Stimulated activated effector memory CD8-positive, alpha-beta T cell treated with anti-CD3 and anti-CD28 coated beads, Interleukin-12 subunit alpha, Interleukin-12 subunit beta, amount 100 ng/mL, for 72 hours (primary cell): ENCODE data around the gene FLNB.

Experiments used
- ATAC-seq: fragments of 150-1000 bp; cut with Tn5 transposase; 2 replicates; pipeline ENCODE4 v1.10.0; 2021
- DNase-seq, 2 donors: peaks; one replicate each; pipeline ENCODE4 v3.0.0; 2021 to 2022; ENCODE audit warnings: low spot score in 2 of 2
- H3K27ac Mint-ChIP-seq: one replicate; pipeline ENCODE4 v1.8.0; 2022; ENCODE audit warnings: mild to moderate bottlenecking, mixed read lengths
- H3K36me3 Mint-ChIP-seq: one replicate; pipeline ENCODE4 v1.8.0; 2022; ENCODE audit warnings: mild to moderate bottlenecking, mixed read lengths
- H3K4me1 Mint-ChIP-seq: one replicate; pipeline ENCODE4 v1.8.0; 2022; ENCODE audit warnings: mixed read lengths
- H3K4me3 Mint-ChIP-seq: one replicate; pipeline ENCODE4 v1.8.0; 2022; ENCODE audit warnings: mild to moderate bottlenecking, mixed read lengths
- H3K9me3 Mint-ChIP-seq: one replicate; pipeline ENCODE4 v1.8.0; 2022; ENCODE audit warnings: mixed read lengths

Gene FLNB

GRCh38 chr3:58065700-58066167 lies 57.5 kb downstream of the FLNB start:
- H3K36me3 Mint-ChIP-seq = no peaks in the 10 kb centered on the region
- no peak overlapping the region for H3K27ac Mint-ChIP-seq
- ATAC-seq (no peak), DNase-seq (no peak)
- H3K4me3 Mint-ChIP-seq = no peak overlapping the region
- H3K9me3 Mint-ChIP-seq = no peaks in the 10 kb centered on the region
- peaks cover 8% of the 10 kb centered on the region for H3K4me1 Mint-ChIP-seq

- DNase-seq (no peak), ATAC-seq (no peak)
- H3K4me3 Mint-ChIP-seq = no peak overlapping the region
- H3K9me3 Mint-ChIP-seq = no peaks in the 10 kb centered on the region
- peaks cover 8% of the 10 kb centered on the region for H3K4me1 Mint-ChIP-seq
- H3K27ac Mint-ChIP-seq = no peak overlapping the region
- H3K36me3 Mint-ChIP-seq = no peaks in the 10 kb centered on the region
Observed at GRCh38 chr3:58066842-58067241, 58.6 kb downstream of the FLNB start.

GRCh38 chr3:58068122-58068809 lies 60.0 kb downstream of the FLNB start:
- Mint-ChIP-seq H3K36me3 (no peaks in the 10 kb centered on the region), H3K9me3 (no peaks in the 10 kb centered on the region), H3K27ac (peak overlapping the region; percentile 3), H3K4me3 (no peak overlapping the region), H3K4me1 (peaks cover 8% of the 10 kb centered on the region)
- ATAC-seq (no peak), DNase-seq (no peak)

- no peak for ATAC-seq
- Mint-ChIP-seq H3K36me3 (no peaks in the 10 kb centered on the region), H3K9me3 (no peaks in the 10 kb centered on the region), H3K4me3 (no peak overlapping the region), H3K27ac (no peak overlapping the region), H3K4me1 (peaks cover 28% of the 10 kb centered on the region)
- DNase-seq = no peak
Observed at GRCh38 chr3:58071480-58071971, 63.3 kb downstream of the FLNB start.

GRCh38 chr3:58072052-58072762 lies 64.0 kb downstream of the FLNB start:
- Mint-ChIP-seq H3K4me3 (no peak overlapping the region), H3K27ac (no peak overlapping the region)

GRCh38 chr3:58072763-58073130 lies 64.5 kb downstream of the FLNB start:
- no peak for ATAC-seq

More at GRCh38 chr3:58072052-58072762, 64.0 kb downstream of the FLNB start:
- no peak for DNase-seq
- no peaks in the 10 kb centered on the region for H3K36me3 Mint-ChIP-seq
- peaks cover 28% of the 10 kb centered on the region for H3K4me1 Mint-ChIP-seq
- no peaks in the 10 kb centered on the region for H3K9me3 Mint-ChIP-seq
- no peak for ATAC-seq

GRCh38 chr3:58073301-58074108 lies 65.3 kb downstream of the FLNB start:
- no peak for ATAC-seq
- Mint-ChIP-seq H3K9me3 (no peaks in the 10 kb centered on the region), H3K4me3 (no peak overlapping the region), H3K4me1 (peaks cover 23% of the 10 kb centered on the region), H3K36me3 (peaks cover 9% of the 10 kb centered on the region), H3K27ac (no peak overlapping the region)
- no peak for DNase-seq

More at GRCh38 chr3:58072763-58073130, 64.5 kb downstream of the FLNB start:
- H3K4me3 Mint-ChIP-seq = no peak overlapping the region
- no peak for DNase-seq
- H3K27ac Mint-ChIP-seq = no peak overlapping the region
- H3K36me3 Mint-ChIP-seq = peaks cover 2% of the 10 kb centered on the region
- H3K4me1 Mint-ChIP-seq = peaks cover 28% of the 10 kb centered on the region
- no peaks in the 10 kb centered on the region for H3K9me3 Mint-ChIP-seq

- Mint-ChIP-seq H3K9me3 (no peaks in the 10 kb centered on the region), H3K4me3 (no peak overlapping the region), H3K27ac (no peak overlapping the region), H3K36me3 (peaks cover 13% of the 10 kb centered on the region), H3K4me1 (peaks cover 20% of the 10 kb centered on the region)
- ATAC-seq = no peak
- no peak for DNase-seq
Observed at GRCh38 chr3:58074116-58074715, 66.0 kb downstream of the FLNB start.

GRCh38 chr3:58074997-58075396 lies 66.8 kb downstream of the FLNB start:
- Mint-ChIP-seq H3K27ac (no peak overlapping the region), H3K36me3 (peaks cover 15% of the 10 kb centered on the region), H3K4me3 (no peak overlapping the region), H3K4me1 (peaks cover 20% of the 10 kb centered on the region), H3K9me3 (no peaks in the 10 kb centered on the region)
- ATAC-seq (peak; percentile 32), DNase-seq (no peak)

- Mint-ChIP-seq H3K9me3 (no peaks in the 10 kb centered on the region), H3K36me3 (peaks cover 15% of the 10 kb centered on the region), H3K4me3 (no peak overlapping the region), H3K27ac (no peak overlapping the region), H3K4me1 (peaks cover 20% of the 10 kb centered on the region)
- DNase-seq (no peak), ATAC-seq (peak; percentile 63)
Observed at GRCh38 chr3:58077596-58078285, 69.5 kb downstream of the FLNB start.

GRCh38 chr3:58078610-58079009 lies 70.4 kb downstream of the FLNB start:
- H3K4me1 Mint-ChIP-seq = peaks cover 20% of the 10 kb centered on the region
- no peak overlapping the region for H3K4me3 Mint-ChIP-seq
- H3K36me3 Mint-ChIP-seq = peaks cover 15% of the 10 kb centered on the region
- DNase-seq (no peak), ATAC-seq (no peak)
- no peaks in the 10 kb centered on the region for H3K9me3 Mint-ChIP-seq
- no peak overlapping the region for H3K27ac Mint-ChIP-seq

GRCh38 chr3:58079773-58080172 lies 71.6 kb downstream of the FLNB start:
- Mint-ChIP-seq H3K27ac (no peak overlapping the region), H3K36me3 (peaks cover 15% of the 10 kb centered on the region), H3K9me3 (no peaks in the 10 kb centered on the region), H3K4me1 (peaks cover 13% of the 10 kb centered on the region), H3K4me3 (no peak overlapping the region)
- ATAC-seq = no peak
- no peak for DNase-seq

- peaks cover 16% of the 10 kb centered on the region for H3K4me1 Mint-ChIP-seq
- peaks cover 15% of the 10 kb centered on the region for H3K36me3 Mint-ChIP-seq
- DNase-seq = no peak
- no peaks in the 10 kb centered on the region for H3K9me3 Mint-ChIP-seq
- H3K4me3 Mint-ChIP-seq = no peak overlapping the region
- no peak for ATAC-seq
- no peak overlapping the region for H3K27ac Mint-ChIP-seq
Observed at GRCh38 chr3:58082047-58082446, 73.8 kb downstream of the FLNB start.

GRCh38 chr3:58084166-58084565 lies 75.9 kb downstream of the FLNB start:
- Mint-ChIP-seq H3K27ac (no peak overlapping the region), H3K4me3 (no peak overlapping the region)

More at GRCh38 chr3:58084166-58084565, 75.9 kb downstream of the FLNB start:
- Mint-ChIP-seq H3K36me3 (peaks cover 2% of the 10 kb centered on the region), H3K9me3 (no peaks in the 10 kb centered on the region), H3K4me1 (peaks cover 16% of the 10 kb centered on the region)
- no peak for ATAC-seq
- DNase-seq = no peak
